Measurements from ENCODE around the gene SMAD9. TPM values are rescaled to one million over a fixed set of nuclear protein-coding genes. Genes with fewer than 3 reads are reported as not detected.
A peak's percentile ranks its signal among the peaks of the same experiment; 100 is the strongest.

The SMAD9 gene
- 4.2 and 6.3 TPM in 2 replicates for total RNA-seq (2016; rRNA removed; fragmentation: Illumina TruSeq; extraction: Trizol)
- total RNA-seq (2016; cell fraction: cytosol; rRNA removed; fragmentation: Illumina TruSeq; extraction: Trizol; ENCODE audit: low read depth) = 1.2 and 1.3 TPM in 2 replicates
- 5.1 and 5.7 TPM in 2 replicates for total RNA-seq (2016; cell fraction: insoluble cytoplasmic fraction; rRNA removed; fragmentation: Illumina TruSeq; extraction: Trizol)
- total RNA-seq (2016; cell fraction: membrane; rRNA removed; fragmentation: Illumina TruSeq; extraction: Trizol) = 3.9 and 4.0 TPM in 2 replicates
- 5.0 and 5.1 TPM in 2 replicates for total RNA-seq (2016; cell fraction: nucleus; rRNA removed; fragmentation: Illumina TruSeq; extraction: Trizol)
- polyA plus RNA-seq (2011; rRNA removed) = 6.0 and 7.7 TPM in 2 replicates
- polyA plus RNA-seq (2011; cell fraction: cytosol; rRNA removed) = 3.7 and 4.0 TPM in 2 replicates
- 8.9 and 13.5 TPM in 2 replicates for polyA plus RNA-seq (2011; cell fraction: nucleus; rRNA removed)
- 4.5 and 5.4 TPM in 2 replicates for polyA plus RNA-seq (2012)
- 0.35 and 0.44 TPM in 2 replicates for polyA plus RNA-seq (2016; cell fraction: cytosol; fragmentation: Illumina TruSeq; extraction: Trizol; ENCODE audit: low read depth)
- polyA plus RNA-seq (2016; cell fraction: insoluble cytoplasmic fraction; fragmentation: Illumina TruSeq; extraction: Trizol; ENCODE audit: low read depth) = 5.0 and 5.5 TPM in 2 replicates
- 1.8 and 2.1 TPM in 2 replicates for polyA plus RNA-seq (2016; cell fraction: membrane; fragmentation: Illumina TruSeq; extraction: Trizol; ENCODE audit: low read depth)
- polyA plus RNA-seq (2016; cell fraction: nucleus; fragmentation: Illumina TruSeq; extraction: Trizol; ENCODE audit: insufficient read depth, low read depth) = 6.4 and 7.3 TPM in 2 replicates
- polyA minus RNA-seq (2011; rRNA and poly(A)+ RNA removed; ENCODE audit: low replicate concordance) = 14.6 TPM in 1 of 2 replicates, not detected in the other
- 8.3 and 8.5 TPM in 2 replicates for polyA minus RNA-seq (2011; cell fraction: cytosol; rRNA and poly(A)+ RNA removed)
- polyA minus RNA-seq (2011; cell fraction: nucleus; rRNA and poly(A)+ RNA removed) = 9.7 and 10.6 TPM in 2 replicates
- percentile 75 among the genes with signal in this experiment for Bru-seq, nascent RNA
- percentile 70 among the genes with signal in this experiment for BruChase-seq, experiment 1, labeled RNA remaining after a 6-hour chase
- BruChase-seq, experiment 2, labeled RNA remaining after a 2-hour chase = percentile 75 among the genes with signal in this experiment
- long read RNA-seq, experiment 1, partial matches to known transcripts = 1 of 1 reads
- long read RNA-seq, experiment 1, other reads (novel, unspliced or antisense) = 0 of 1 reads
- long read RNA-seq, experiment 2, full-length matches to known transcripts = 2 of 10 reads
- long read RNA-seq, experiment 2, partial matches to known transcripts = 0 of 10 reads
- long read RNA-seq, experiment 2, other reads (novel, unspliced or antisense) = 8 of 10 reads

DNA sequence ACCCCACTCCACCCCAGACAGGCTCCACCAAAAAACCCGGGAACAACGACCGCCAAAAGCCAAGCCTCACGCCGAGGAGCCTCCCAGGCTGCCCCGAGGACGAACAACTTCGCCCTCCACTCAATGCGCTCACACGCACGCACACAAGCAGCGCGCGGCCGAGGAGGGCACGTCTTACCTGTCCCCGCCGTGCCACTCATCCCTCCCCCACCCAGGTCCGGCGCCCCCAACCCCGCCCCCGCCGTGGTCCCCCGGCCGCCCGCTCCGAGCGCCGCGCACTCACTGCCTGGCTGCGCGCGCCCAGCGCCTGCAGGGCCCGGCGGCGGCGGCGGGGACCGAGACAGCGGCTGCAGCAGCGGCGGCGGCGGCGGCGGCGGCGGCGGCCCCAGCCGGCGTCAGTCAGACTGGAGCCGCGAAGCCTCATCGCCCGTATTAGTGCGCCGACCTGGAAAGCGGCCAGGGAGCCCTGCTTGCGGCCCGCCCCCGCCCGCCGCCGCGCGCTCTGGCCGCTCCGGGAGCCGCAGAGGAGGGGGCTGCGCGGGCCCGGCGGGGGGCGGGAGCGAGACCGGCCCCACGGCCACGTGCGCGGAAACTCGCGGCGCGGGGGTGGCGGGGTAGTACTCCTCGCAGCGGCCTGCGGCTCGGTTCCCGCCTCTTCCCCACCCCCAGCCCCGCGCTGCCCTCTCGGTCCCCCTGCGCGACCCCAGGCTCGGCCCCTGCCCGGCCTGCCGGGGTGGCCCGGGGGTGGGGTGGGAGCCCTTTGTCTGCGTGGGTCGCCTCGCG, at the start of gene SMAD9:
SMAD9 (minus strand) TSS at position 406 of the 783 bp plus-strand sequence. CDS start 40,549 bp downstream, outside the sequence.
- Histone ChIP-seq H3K79me2 (ENCODE audit: insufficient read depth, low read length) (peaks cover 34% of the 10 kb centered on the region), H4K20me1 (ENCODE audit: insufficient read depth, low read length) (no peaks in the 10 kb centered on the region), H3K4me3 (replicated peaks in 1 of 3; ENCODE audit: insufficient read depth in 1 of 3, low read depth in 2 of 3, low read length in 3 of 3) (peak within 1 kb of the TSS; percentile 69 to 82 (median 80)), H3K9me3 (ENCODE audit: low read length) (no peaks in the 10 kb centered on the region), H2AFZ (ENCODE audit: low read length) (peak within 1 kb of the TSS; percentile 39), H3K4me2 (ENCODE audit: low read depth, low read length) (peak within 1 kb of the TSS; percentile 88), H3K9ac (ENCODE audit: insufficient read depth, low read depth, low read length) (peak within 1 kb of the TSS; percentile 78), H3K27me3 (ENCODE audit: control insufficient read depth in 1 of 2, insufficient read depth in 2 of 2, low read length in 2 of 2) (no peaks in the 10 kb centered on the region), H3K4me1 (ENCODE audit: insufficient read depth, low read length) (peaks cover 60% of the 10 kb centered on the region), H3K36me3 (replicated peaks in 1 of 2; ENCODE audit: control insufficient read depth in 1 of 2, insufficient read depth in 2 of 2, low read length in 2 of 2) (no peaks in the 10 kb centered on the region), H3K27ac (ENCODE audit: extremely low read length, insufficient read depth, low read length) (peak within 1 kb of the TSS; percentile 70)
- FAIRE-seq (no peak), DNase-seq (ENCODE audit: low spot score) (peak; percentile 50), ATAC-seq (peak; percentile 77)
- ChIA-PET POLR2A (interaction anchor here (0.7 to 1.3 kb wide), 2 partner anchors 36 to 38 kb away, joined by 3 to 6 read pairs; no protein-coding TSS in a partner anchor), CTCF (ENCODE audit: low intra/inter-chr PET ratio, low total read pairs) (no interaction called here)
- no TSS peak for BruUV-seq (replicated peaks)
- WGBS (ENCODE audit: low lambda C conversion rate) = 0% methylated on average over 13 of the region's 104 CpGs
- in situ Hi-C loops (cut with HindIII; ENCODE audit: extremely low pct_ligation_motif_present, low pct_unique_long_range_greater_than_20kb) = loop anchor here (5.0 kb wide), 1 partner anchor 38 kb away; no protein-coding TSS in a partner anchor
- intact Hi-C loops (cut with micrococcal nuclease; ENCODE audit: unreplicated experiment) = loop anchor here (1.0 kb wide), 2 partner anchors 37 to 62 kb away; no protein-coding TSS in a partner anchor
- TF ChIP-seq REL (CRISPR knock-in tag; conservative IDR thresholded peaks at IDR 0.05) = no peak
- TF ChIP-seq, protein P1, sequence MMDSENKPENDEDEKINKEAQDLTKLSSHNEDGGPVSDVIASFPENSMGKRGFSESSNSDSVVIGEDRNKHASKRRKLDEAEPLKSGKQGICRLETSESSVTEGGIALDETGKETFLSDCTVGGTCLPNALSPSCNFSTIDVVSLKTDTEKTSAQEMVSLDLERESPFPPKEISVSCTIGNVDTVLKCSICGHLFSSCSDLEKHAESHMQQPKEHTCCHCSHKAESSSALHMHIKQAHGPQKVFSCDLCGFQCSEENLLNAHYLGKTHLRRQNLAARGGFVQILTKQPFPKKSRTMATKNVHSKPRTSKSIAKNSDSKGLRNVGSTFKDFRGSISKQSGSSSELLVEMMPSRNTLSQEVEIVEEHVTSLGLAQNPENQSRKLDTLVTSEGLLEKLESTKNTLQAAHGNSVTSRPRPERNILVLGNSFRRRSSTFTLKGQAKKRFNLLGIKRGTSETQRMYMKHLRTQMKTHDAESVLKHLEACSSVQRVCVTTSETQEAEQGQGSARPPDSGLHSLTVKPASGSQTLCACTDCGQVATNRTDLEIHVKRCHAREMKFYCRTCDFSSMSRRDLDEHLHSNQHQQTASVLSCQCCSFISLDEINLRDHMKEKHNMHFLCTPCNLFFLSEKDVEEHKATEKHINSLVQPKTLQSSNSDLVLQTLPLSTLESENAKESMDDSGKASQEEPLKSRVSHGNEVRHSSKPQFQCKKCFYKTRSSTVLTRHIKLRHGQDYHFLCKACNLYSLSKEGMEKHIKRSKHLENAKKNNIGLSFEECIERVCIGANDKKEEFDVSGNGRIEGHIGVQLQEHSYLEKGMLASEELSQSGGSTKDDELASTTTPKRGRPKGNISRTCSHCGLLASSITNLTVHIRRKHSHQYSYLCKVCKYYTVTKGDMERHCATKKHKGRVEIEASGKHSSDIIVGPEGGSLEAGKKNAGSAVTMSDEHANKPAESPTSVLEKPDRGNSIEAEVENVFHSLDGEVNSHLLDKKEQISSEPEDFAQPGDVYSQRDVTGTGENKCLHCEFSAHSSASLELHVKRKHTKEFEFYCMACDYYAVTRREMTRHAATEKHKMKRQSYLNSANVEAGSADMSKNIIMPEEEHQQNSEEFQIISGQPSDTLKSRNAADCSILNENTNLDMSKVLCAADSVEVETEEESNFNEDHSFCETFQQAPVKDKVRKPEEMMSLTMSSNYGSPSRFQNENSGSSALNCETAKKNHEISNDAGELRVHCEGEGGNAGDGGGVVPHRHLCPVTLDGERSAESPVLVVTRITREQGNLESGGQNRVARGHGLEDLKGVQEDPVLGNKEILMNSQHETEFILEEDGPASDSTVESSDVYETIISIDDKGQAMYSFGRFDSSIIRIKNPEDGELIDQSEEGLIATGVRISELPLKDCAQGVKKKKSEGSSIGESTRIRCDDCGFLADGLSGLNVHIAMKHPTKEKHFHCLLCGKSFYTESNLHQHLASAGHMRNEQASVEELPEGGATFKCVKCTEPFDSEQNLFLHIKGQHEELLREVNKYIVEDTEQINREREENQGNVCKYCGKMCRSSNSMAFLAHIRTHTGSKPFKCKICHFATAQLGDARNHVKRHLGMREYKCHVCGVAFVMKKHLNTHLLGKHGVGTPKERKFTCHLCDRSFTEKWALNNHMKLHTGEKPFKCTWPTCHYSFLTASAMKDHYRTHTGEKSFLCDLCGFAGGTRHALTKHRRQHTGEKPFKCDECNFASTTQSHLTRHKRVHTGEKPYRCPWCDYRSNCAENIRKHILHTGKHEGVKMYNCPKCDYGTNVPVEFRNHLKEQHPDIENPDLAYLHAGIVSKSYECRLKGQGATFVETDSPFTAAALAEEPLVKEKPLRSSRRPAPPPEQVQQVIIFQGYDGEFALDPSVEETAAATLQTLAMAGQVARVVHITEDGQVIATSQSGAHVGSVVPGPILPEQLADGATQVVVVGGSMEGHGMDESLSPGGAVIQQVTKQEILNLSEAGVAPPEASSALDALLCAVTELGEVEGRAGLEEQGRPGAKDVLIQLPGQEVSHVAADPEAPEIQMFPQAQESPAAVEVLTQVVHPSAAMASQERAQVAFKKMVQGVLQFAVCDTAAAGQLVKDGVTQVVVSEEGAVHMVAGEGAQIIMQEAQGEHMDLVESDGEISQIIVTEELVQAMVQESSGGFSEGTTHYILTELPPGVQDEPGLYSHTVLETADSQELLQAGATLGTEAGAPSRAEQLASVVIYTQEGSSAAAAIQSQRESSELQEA (CRISPR knock-in tag; IDR thresholded peaks at IDR 0.05; ENCODE audit: not compliant biosample characterization) = no peak
- TF ChIP-seq ARNT (IDR thresholded peaks at IDR 0.05) = no peak
- TF ChIP-seq, protein P2, sequence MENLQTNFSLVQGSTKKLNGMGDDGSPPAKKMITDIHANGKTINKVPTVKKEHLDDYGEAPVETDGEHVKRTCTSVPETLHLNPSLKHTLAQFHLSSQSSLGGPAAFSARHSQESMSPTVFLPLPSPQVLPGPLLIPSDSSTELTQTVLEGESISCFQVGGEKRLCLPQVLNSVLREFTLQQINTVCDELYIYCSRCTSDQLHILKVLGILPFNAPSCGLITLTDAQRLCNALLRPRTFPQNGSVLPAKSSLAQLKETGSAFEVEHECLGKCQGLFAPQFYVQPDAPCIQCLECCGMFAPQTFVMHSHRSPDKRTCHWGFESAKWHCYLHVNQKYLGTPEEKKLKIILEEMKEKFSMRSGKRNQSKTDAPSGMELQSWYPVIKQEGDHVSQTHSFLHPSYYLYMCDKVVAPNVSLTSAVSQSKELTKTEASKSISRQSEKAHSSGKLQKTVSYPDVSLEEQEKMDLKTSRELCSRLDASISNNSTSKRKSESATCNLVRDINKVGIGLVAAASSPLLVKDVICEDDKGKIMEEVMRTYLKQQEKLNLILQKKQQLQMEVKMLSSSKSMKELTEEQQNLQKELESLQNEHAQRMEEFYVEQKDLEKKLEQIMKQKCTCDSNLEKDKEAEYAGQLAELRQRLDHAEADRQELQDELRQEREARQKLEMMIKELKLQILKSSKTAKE (CRISPR knock-in tag; IDR thresholded peaks at IDR 0.05; ENCODE audit: borderline replicate concordance) = no peak
- TF ChIP-seq ZNF629 (CRISPR knock-in tag; conservative IDR thresholded peaks at IDR 0.05) = no peak
- peak; percentile 35; the same call in 1 of the 2 replicates for TF ChIP-seq HOXA3 (CRISPR knock-in tag; IDR thresholded peaks at IDR 0.05)

Measured in HepG2 (cell line).